ENCODE data around the gene MAGEA9B. TPM values are rescaled to one million over a fixed set of nuclear protein-coding genes. Genes with fewer than 3 reads are reported as not detected.
"Not testable (repeated sequence)": the region's sequence is repeated elsewhere in the genome, so short reads cannot be mapped to it uniquely, and the experiment has no call there.

The MAGEA9B gene
- polyA plus RNA-seq, 1 donor = not detected

GRCh38 chrX:149611623-149612175, 24.4 kb upstream of the MAGEA9B start:
- Histone ChIP-seq H3K4me3 (ENCODE audit: low read length) (no peak overlapping the region), H3K27me3 (ENCODE audit: control insufficient read depth, insufficient read depth, low read length) (no peaks in the 10 kb centered on the region), H3K27ac (ENCODE audit: low read length) (no peak overlapping the region), H3K4me1 (ENCODE audit: control insufficient read depth, insufficient read depth, low read length) (no peaks in the 10 kb centered on the region), H3K36me3 (ENCODE audit: control insufficient read depth, insufficient read depth, low read length) (peaks cover 7% of the 10 kb centered on the region), H3K9me3 (ENCODE audit: control insufficient read depth, low read depth, low read length) (no peaks in the 10 kb centered on the region)
- DNase-seq = peak; percentile 8 to 39
- WGBS (ENCODE audit: insufficient coverage, low lambda C conversion rate) = no CpG with 5 or more reads among the region's 1 CpG

- Histone ChIP-seq H3K36me3 (ENCODE audit: control insufficient read depth, insufficient read depth, low read length) (peaks cover 14% of the 10 kb centered on the region), H3K27me3 (ENCODE audit: control insufficient read depth, insufficient read depth, low read length) (no peaks in the 10 kb centered on the region), H3K27ac (ENCODE audit: low read length) (no peak overlapping the region), H3K4me1 (ENCODE audit: control insufficient read depth, insufficient read depth, low read length) (no peaks in the 10 kb centered on the region), H3K4me3 (ENCODE audit: low read length) (no peak overlapping the region), H3K9me3 (ENCODE audit: control insufficient read depth, low read depth, low read length) (no peaks in the 10 kb centered on the region)
- WGBS (ENCODE audit: insufficient coverage, low lambda C conversion rate) = no CpG with 5 or more reads among the region's 5 CpGs
- no peak for DNase-seq
Measured at GRCh38 chrX:149610511-149610910, 23.3 kb upstream of the MAGEA9B start.

- Histone ChIP-seq H3K27ac (ENCODE audit: low read length) (no peak overlapping the region), H3K4me3 (ENCODE audit: low read length) (no peak overlapping the region), H3K9me3 (ENCODE audit: control insufficient read depth, low read depth, low read length) (no peaks in the 10 kb centered on the region), H3K4me1 (ENCODE audit: control insufficient read depth, insufficient read depth, low read length) (no peaks in the 10 kb centered on the region), H3K36me3 (ENCODE audit: control insufficient read depth, insufficient read depth, low read length) (peaks cover 14% of the 10 kb centered on the region), H3K27me3 (ENCODE audit: control insufficient read depth, insufficient read depth, low read length) (no peaks in the 10 kb centered on the region)
- DNase-seq = no peak
Measured at GRCh38 chrX:149607699-149608098, 20.4 kb upstream of the MAGEA9B start.

GRCh38 chrX:149605248-149605885, 18.1 kb upstream of the MAGEA9B start:
- H3K9me3 ChIP-seq (ENCODE audit: control insufficient read depth, low read depth, low read length); H3K27me3 ChIP-seq (ENCODE audit: control insufficient read depth, insufficient read depth, low read length); H3K4me1 ChIP-seq (ENCODE audit: control insufficient read depth, insufficient read depth, low read length); H3K27ac ChIP-seq (ENCODE audit: low read length); DNase-seq; H3K4me3 ChIP-seq (ENCODE audit: low read length): not testable (repeated sequence)
- H3K36me3 ChIP-seq (ENCODE audit: control insufficient read depth, insufficient read depth, low read length) = peaks cover 14% of the 10 kb centered on the region
- WGBS (ENCODE audit: insufficient coverage, low lambda C conversion rate) = no CpG with 5 or more reads among the region's 7 CpGs

GRCh38 chrX:149598603-149599002, 11.3 kb upstream of the MAGEA9B start:
- not testable (repeated sequence) for H3K27me3 ChIP-seq (ENCODE audit: control insufficient read depth, insufficient read depth, low read length); H3K36me3 ChIP-seq (ENCODE audit: control insufficient read depth, insufficient read depth, low read length); H3K27ac ChIP-seq (ENCODE audit: low read length); DNase-seq; H3K4me3 ChIP-seq (ENCODE audit: low read length); H3K4me1 ChIP-seq (ENCODE audit: control insufficient read depth, insufficient read depth, low read length); H3K9me3 ChIP-seq (ENCODE audit: control insufficient read depth, low read depth, low read length)
- WGBS (ENCODE audit: insufficient coverage, low lambda C conversion rate) = no CpG with 5 or more reads among the region's 11 CpGs

- H3K9me3 ChIP-seq (ENCODE audit: control insufficient read depth, low read depth, low read length); DNase-seq; H3K36me3 ChIP-seq (ENCODE audit: control insufficient read depth, insufficient read depth, low read length); H3K4me1 ChIP-seq (ENCODE audit: control insufficient read depth, insufficient read depth, low read length); H3K27ac ChIP-seq (ENCODE audit: low read length); H3K27me3 ChIP-seq (ENCODE audit: control insufficient read depth, insufficient read depth, low read length); H3K4me3 ChIP-seq (ENCODE audit: low read length): not testable (repeated sequence)
- WGBS (ENCODE audit: insufficient coverage, low lambda C conversion rate) = no CpG with 5 or more reads among the region's 7 CpGs
Measured at GRCh38 chrX:149595943-149596342, 8.7 kb upstream of the MAGEA9B start.

GRCh38 chrX:149595214-149595613, 8.0 kb upstream of the MAGEA9B start, which contains the start of gene HSFX2:
TSS of gene HSFX2 (minus strand) at chrX:149595314. CDS start at chrX:149594700, 614 bp downstream.
- H3K9me3 ChIP-seq (ENCODE audit: control insufficient read depth, low read depth, low read length); H3K4me3 ChIP-seq (ENCODE audit: low read length); DNase-seq; H3K4me1 ChIP-seq (ENCODE audit: control insufficient read depth, insufficient read depth, low read length); H3K27ac ChIP-seq (ENCODE audit: low read length); H3K36me3 ChIP-seq (ENCODE audit: control insufficient read depth, insufficient read depth, low read length); H3K27me3 ChIP-seq (ENCODE audit: control insufficient read depth, insufficient read depth, low read length): not testable (repeated sequence)
- no CpG with 5 or more reads among the region's 17 CpGs for WGBS (ENCODE audit: insufficient coverage, low lambda C conversion rate)

- H3K4me1 ChIP-seq (ENCODE audit: control insufficient read depth, insufficient read depth, low read length); H3K27ac ChIP-seq (ENCODE audit: low read length); H3K27me3 ChIP-seq (ENCODE audit: control insufficient read depth, insufficient read depth, low read length); H3K9me3 ChIP-seq (ENCODE audit: control insufficient read depth, low read depth, low read length); H3K36me3 ChIP-seq (ENCODE audit: control insufficient read depth, insufficient read depth, low read length); DNase-seq; H3K4me3 ChIP-seq (ENCODE audit: low read length): not testable (repeated sequence)
- no CpG with 5 or more reads among the region's 7 CpGs for WGBS (ENCODE audit: insufficient coverage, low lambda C conversion rate)
Measured at GRCh38 chrX:149590993-149591392, 3.7 kb upstream of the MAGEA9B start.

GRCh38 chrX:149585631-149586030, 1.6 kb downstream of the MAGEA9B start:
- H3K36me3 ChIP-seq (ENCODE audit: control insufficient read depth, insufficient read depth, low read length); H3K27me3 ChIP-seq (ENCODE audit: control insufficient read depth, insufficient read depth, low read length); H3K4me3 ChIP-seq (ENCODE audit: low read length); H3K27ac ChIP-seq (ENCODE audit: low read length); DNase-seq; H3K4me1 ChIP-seq (ENCODE audit: control insufficient read depth, insufficient read depth, low read length); H3K9me3 ChIP-seq (ENCODE audit: control insufficient read depth, low read depth, low read length): not testable (repeated sequence)
- no CpG with 5 or more reads among the region's 17 CpGs for WGBS (ENCODE audit: insufficient coverage, low lambda C conversion rate)

GRCh38 chrX:149573456-149573855, 13.8 kb downstream of the MAGEA9B start:
- H3K27me3 ChIP-seq (ENCODE audit: control insufficient read depth, insufficient read depth, low read length); H3K27ac ChIP-seq (ENCODE audit: low read length); H3K9me3 ChIP-seq (ENCODE audit: control insufficient read depth, low read depth, low read length); H3K36me3 ChIP-seq (ENCODE audit: control insufficient read depth, insufficient read depth, low read length); H3K4me3 ChIP-seq (ENCODE audit: low read length); H3K4me1 ChIP-seq (ENCODE audit: control insufficient read depth, insufficient read depth, low read length); DNase-seq: not testable (repeated sequence)
- WGBS (ENCODE audit: insufficient coverage, low lambda C conversion rate) = no CpG with 5 or more reads among the region's 1 CpG

- H3K4me3 ChIP-seq (ENCODE audit: low read length) = no peak overlapping the region
- H3K27ac ChIP-seq (ENCODE audit: low read length) = no peak overlapping the region
- no peak for DNase-seq
- H3K4me1 ChIP-seq (ENCODE audit: control insufficient read depth, insufficient read depth, low read length) = no peaks in the 10 kb centered on the region
- WGBS (ENCODE audit: insufficient coverage, low lambda C conversion rate) = no CpG with 5 or more reads among the region's 1 CpG
- H3K9me3 ChIP-seq (ENCODE audit: control insufficient read depth, low read depth, low read length) = no peaks in the 10 kb centered on the region
- H3K27me3 ChIP-seq (ENCODE audit: control insufficient read depth, insufficient read depth, low read length) = no peaks in the 10 kb centered on the region
- no peaks in the 10 kb centered on the region for H3K36me3 ChIP-seq (ENCODE audit: control insufficient read depth, insufficient read depth, low read length)
Measured at GRCh38 chrX:149572743-149573142, 14.5 kb downstream of the MAGEA9B start.
